COLO668 (cell line): Measurements from ENCODE around the gene CDKN1B.

Source experiments
- DNase-seq: peaks from one replicate; lab custom pipeline; 2025; ENCODE audit not compliant: unreplicated experiment; lab: John Stamatoyannopoulos, UW

The CDKN1B gene

DNA sequence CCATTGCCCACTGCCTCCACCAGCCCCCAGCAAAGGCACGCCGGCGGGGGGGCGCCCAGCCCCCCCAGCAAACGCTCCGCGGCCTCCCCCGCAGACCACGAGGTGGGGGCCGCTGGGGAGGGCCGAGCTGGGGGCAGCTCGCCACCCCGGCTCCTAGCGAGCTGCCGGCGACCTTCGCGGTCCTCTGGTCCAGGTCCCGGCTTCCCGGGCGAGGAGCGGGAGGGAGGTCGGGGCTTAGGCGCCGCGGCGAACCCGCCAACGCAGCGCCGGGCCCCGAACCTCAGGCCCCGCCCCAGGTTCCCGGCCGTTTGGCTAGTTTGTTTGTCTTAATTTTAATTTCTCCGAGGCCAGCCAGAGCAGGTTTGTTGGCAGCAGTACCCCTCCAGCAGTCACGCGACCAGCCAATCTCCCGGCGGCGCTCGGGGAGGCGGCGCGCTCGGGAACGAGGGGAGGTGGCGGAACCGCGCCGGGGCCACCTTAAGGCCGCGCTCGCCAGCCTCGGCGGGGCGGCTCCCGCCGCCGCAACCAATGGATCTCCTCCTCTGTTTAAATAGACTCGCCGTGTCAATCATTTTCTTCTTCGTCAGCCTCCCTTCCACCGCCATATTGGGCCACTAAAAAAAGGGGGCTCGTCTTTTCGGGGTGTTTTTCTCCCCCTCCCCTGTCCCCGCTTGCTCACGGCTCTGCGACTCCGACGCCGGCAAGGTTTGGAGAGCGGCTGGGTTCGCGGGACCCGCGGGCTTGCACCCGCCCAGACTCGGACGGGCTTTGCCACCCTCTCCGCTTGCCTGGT is at the start of gene CDKN1B:
CDKN1B (plus strand) TSS at position 576 of the 793 bp plus-strand sequence. CDS start 472 bp downstream, outside the sequence.
- DNase-seq: peak; percentile 95

DNA sequence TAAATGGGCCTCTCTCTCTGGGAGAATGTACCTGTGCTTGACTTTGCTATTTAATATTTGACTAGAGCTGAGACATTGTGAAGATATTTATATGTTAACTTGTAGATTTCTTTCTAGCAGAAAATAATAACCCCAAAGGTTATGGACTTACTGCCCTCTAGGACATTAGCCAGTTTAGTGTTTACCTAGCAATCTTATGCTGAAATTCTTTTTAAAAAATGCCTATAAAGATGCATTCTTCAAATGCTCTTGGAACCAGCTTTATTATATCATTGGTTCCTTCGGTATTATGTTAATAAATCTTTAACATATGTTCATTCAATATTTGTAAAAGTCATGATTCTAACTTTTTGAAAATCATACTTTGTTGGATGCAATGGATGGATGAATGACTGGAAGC is 49.2 kb upstream of the CDKN1B start:
- no peak for DNase-seq

DNA sequence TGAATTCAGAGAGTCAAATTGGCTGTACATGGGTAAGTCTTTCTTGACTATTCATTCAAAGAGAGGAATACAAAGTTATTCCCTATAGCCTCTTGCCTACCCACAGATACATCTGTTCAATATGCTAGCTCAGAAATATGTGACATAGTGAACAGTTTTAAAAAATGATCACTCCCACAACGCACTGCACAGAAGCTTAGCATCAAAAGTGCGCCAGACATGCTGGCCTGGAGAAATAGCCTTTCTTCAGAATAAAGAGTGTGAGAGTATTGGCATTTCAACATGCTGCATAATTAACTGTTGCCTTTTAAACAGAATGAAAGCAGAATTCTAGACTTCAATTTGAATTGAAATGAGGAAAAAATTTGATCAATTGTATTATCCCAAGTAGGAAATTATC is 48.1 kb upstream of the CDKN1B start:
- DNase-seq: no peak

DNA sequence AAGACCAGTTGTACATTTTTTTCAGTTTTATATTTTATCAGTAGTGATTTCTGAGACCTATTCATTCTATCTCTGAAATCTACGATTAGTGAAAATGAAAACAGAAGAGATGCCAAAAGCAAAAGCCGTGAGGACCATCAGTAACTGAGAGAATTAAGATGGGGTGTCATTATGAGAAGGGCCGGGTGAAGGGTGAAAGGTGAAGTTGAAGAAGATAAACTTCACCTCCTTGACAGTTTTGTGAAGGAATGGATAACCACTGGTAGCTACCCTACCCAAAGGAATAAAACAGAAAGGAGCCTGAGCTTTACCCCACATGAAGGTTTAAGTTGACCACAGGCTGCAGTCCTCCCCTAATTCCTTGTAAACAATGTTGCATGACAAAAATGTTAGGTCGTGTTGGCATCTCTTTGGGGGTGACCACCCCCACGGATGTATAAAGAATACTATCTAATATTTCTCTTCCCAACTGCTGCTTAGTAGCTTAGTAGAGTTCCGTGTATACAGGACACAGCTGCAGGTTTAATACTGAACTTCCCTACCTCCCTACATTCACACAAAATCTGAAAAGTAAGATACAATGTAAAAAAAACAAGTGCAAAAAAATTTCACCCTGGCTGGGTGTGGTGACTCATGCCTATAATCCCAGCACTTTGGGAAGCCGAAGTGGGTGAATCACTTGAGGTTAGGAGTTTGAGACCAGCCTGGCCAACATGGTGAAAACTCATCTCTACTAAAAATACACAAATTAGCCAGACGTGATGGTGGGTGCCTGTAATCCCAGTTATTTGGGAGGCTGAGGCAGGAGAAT is 45.1 kb upstream of the CDKN1B start:
- no peak for DNase-seq

DNA sequence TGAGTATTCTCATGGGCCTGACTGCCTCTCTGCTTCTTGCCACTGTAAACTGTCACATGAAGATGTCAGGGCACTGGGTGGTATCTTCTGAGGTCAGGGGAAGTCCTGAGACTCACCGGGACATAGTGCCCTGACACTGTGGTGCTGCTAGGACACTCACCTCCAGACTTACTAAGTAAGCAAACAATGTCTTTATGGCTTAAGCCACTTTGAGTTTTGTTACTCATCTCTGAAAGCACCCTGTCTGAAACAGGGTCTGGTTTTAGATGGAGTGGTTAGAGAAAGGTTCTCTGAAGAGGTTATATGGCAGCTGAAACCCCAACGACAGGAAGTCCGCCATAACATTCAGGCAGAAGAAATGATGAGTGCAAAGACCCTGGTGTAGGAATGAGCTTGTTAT is 43.9 kb upstream of the CDKN1B start:
- DNase-seq: no peak

DNA sequence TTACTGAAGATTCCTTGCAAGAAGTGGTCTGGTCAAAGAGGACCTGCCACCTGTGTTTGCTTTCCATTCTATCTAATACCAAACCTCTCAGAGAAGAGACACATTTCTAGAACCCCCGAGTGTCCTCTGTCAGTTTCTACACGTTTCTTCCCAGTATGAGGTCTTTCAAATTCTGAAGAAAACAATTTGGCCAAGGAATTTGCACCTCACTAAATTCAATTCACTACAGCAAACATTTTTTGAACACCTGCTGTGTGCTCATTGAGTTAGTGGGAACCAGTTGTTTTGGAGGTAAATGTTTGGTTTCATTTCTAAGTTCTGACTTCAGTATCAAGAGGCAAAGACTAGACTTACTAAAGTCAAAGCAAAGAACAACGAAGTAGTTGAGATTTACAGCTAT is 40.6 kb upstream of the CDKN1B start:
- no peak for DNase-seq

DNA sequence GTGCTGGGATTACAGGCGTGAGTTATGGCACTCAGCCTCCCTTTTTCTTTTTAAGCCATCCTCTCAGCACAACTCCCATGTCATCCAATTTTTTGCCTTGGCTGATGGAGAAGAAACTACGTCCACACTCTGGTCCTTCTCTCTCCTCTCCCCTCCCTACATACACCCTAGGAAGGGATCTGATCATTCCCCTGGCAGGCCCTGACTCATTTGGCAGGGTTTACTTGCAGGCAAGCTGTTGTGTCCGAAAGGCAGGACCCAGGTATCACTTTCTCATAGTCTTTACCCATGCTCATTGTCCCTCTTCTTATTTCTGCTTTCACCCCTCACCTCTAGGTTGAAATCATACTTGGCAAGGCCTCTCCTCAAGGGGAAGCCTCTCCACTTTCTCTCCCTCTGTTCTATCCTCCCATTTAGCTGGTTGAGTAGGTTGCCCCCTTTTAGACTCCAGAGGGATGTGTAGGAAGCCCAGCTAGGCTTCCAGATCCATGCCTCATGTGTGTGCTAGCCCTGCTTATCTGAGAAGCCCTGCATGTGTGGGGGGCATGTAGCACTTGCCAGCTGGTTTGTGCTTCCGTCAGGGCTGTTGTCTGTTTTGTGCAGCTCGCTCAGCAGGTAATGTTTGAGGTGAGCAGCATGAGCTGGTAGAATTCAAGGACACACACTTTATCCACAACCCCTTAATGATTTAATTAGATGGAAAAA is 36.0 kb upstream of the CDKN1B start:
- no peak for DNase-seq

DNA sequence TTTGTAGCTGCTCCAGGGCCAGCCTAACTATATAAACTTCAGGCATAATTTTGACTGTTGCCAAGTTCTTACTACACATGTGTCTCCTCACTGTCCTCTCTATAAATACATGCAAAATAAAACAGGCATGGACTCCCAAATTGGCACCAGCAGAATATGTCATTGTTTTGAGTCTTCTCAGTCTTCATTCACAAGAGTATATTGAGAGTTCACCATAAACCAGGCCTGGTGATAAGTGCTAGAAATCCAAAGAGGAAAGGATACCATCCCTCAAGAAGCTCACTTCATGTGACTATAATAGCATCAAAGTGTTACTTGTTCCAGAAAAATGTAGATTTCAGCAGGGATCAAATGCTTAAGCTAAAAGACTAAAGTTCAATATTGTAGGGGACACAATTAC is 34.9 kb upstream of the CDKN1B start:
- no peak for DNase-seq

DNA sequence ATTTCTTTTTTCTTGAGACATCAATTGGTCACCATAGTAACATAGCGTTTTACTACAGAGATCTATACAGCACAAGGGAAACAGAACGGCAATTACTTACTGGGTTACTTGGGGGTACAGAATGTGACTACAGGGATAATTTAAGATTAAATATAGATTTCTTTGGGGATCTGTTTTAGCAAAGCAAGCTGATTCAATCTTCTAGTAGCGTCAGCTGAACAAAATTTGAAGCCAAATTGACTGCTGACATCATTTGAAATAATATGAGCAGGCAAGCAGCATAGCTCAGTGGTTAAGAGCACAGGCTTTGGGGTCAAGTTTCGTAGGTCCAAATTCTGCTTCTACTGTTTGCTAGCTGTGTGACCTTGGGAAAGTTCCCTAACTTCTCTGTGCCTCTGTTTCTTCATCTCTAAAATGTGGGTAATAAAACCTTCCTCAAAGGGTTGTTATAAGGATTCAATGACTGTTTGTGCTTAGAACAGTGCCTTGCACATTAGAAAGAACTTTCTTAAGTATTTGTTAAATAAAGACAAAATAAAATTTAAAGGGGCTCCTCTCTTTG is 34.0 kb upstream of the CDKN1B start:
- DNase-seq: no peak

DNA sequence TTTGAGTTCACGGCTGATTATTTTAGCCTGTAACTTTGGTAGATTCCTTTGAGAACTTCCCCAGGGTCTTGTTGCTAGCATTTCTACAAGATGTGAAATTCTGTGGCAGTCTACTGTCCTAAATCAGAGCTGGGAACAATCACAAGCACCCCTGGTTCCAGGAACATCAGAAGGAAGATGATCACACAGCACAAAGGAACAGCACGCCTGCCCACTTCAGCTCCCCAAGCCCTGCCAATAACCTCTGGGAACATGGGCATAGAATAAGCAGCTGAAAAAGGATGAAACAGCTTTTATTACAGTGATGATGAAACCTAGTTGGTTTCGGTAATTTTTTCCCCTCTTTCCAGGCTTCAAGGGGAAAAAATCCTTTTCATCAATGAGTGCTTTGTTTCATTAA is 33.4 kb upstream of the CDKN1B start:
- DNase-seq: no peak

DNA sequence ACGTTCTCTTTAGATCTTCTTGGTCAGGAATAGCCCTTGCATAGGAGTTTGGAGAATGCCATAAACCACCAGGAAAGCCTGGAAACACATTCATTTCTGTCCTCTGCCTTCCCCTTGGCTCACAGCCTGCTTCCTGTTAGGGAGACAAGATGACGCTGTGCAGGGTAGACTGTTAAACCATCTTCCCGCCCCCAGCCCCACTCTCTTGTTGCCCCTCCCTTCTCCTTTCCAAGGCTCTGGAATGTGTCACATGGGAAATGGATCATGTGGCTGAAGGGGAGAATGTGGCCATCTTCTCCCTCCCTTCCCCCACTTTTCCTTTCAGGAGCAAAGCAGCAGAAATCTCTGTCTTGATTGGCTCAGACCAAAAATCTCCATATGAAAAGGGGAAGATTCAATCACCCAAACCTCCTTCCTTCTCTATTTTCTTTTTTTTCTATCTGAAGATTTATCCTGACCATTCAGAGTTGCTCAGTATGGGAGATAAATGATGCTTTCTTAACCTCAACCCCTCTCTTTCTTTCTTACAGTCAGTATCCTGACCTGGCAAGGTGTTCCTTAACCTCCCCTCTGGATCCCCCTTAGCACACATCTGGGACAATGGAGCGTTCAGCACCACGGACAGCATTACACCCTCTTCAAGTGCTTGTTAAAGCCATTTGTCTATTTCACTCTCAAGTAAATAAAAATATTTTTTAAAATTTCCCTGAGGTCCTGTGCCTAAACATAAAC is 32.6 kb upstream of the CDKN1B start:
- DNase-seq: no peak

DNA sequence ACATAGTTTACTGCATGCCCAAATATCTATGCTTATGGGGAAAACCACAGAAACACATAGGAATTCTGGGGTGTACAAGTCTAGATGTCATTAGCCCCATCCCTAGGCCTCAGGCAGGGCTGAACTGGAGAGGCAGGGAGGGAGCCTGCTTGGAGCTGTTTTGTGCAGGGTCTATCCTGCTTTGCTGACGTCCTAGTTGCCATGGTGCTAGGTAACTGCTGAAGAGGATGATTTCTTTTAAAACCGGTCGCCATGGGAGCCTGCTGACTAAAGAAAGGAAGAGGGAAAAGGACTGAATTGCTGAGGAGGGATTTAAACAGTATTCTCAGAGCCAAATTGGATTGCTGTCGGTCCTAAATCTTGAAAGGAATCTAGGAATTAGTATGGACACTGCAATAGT is 31.9 kb upstream of the CDKN1B start:
- DNase-seq: peak; percentile 4

DNA sequence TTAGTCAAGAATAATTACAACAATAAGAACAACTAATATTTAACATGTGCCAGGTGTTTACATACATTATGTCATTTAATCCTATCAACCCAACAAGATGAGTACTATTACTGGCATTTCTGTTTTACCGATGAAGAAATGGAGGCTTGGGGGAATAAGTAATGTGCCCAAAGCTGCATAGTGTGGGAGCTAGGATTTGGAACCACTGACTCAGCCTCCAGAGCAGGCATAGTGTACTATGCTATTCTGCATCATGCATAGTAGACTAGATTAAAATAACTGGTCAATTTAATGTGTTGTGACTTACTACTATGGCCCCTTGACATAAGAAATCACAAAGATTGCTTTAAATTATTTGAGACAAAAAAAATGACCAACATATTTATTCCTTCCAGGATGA is 30.7 kb upstream of the CDKN1B start:
- no peak for DNase-seq

DNA sequence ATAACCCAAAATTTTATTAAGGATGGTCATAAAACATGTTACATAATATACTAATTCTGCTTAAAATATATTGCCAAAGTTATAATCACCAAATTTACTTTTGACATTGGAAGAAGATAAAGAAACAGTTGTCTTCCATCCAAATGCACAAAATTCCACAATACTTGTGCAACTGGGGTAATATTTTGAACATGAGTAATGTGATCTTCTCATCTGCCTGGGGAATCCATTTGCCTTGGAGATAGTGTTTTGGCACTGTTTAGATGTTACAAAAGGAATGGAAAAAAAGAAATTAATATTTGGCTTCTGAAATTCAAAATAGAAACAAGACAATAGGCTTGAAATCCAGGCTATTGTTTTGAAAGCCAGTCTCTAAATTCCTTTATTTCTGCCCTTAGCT is 30.2 kb upstream of the CDKN1B start:
- no peak for DNase-seq

DNA sequence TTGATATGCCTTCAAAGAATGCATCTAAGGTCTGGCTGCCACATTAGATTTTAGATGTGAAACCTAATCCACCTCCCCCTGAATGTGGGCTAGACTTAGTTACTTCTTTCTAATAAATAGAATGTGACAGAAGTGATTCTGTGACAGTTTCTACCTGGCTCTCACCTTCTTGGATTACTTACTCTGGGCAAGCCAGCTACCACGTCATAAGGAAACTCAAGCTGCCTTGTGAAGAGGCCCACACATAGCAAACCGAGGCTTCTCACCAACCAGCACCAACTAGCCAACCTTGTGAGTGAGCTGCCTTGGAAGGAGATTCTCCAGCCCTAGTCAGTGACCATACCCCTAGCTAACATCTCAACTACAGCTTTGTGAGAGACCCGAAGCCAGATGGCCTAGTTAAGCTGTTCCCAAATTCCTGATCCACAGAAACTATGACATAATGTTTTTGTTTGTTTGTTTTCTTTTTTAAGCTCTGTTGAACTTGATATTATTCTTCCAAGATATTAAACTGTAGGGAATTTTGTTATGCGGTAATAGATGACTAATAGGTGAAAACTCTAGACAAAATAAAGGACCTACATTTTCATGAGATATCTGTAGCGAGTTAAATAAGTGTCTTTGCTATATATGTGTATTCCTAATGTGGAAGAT is 27.4 kb upstream of the CDKN1B start:
- DNase-seq: no peak

DNA sequence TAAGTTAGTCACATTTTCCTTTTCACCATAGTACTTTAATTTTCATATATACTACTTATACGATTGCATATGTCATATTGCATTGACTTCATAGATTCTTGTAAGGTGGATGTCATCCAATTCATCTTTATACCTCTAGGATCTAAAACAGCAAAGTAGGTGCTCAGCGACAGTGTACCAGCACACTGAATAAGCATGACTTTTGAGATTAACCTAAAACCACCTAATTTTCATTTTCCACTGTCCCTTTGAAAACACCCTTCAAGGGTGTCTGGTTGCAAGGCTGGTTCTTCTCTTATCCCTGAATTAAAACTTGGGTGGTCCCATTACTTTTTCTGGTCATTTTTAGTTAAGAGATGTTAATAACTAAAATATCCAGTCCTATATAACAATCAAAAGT is 25.6 kb upstream of the CDKN1B start:
- no peak for DNase-seq

DNA sequence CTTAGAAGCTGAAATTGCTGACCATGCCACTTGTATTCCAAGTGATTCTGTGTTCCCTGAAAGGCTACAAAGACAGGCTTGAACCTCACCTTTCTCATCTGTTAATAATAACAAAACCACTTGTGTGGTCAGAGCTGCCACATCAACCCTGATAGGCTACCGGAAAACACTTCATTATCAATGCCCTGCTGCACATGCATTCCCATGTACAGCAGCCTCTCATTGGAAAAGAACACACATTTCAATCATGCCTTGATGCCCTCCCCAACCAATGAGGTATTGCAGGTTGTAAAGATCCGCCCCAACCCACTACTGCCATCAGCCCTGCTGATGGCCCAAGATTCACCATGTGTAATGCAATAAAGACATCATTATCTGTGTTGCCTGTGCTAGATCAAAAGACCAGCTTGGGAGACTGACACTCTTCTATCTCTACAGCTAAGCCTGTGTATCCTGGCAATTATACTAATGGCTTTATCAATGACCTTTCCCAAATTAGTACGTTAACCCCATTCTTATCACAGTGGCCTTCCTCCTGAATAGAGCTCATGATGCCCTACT is 24.0 kb upstream of the CDKN1B start:
- DNase-seq: no peak

DNA sequence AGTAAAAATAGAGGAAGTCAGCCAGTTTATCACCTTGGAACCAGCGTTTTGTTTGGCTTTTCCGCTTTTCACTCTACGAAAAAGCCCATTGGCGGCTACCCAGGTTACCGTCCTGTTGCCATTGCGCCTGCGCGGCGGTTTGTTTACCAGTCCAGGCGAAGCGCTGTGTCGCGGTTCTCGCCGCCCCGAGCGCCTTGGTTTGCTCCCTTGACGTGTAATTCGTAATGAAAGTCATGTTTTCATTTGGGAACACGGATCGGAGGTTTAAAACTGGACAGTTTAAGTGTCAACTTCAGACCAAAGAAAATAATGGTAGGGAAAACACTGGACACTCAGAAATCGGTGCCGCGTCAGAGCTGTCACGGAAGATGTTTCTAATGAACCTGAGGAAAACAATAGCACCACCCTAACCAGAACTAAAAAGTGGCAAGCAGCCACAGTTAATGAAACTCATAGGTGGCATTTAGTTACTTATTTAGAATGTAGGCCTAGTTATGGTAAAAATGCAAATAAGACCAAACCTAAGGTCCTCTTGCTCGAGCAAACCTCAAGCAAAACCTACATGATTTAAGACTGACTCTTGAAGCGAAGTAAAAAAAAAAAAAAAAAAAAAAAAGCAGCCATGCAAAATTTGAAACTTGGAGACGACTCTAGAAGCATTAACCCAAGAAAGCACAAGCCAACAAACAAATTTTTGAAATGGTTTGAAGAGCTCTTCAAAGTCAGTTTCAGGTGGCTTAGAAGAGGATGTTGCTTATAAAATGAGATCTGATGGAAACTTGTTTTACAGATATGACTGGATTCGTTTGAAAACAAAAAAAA is 20.4 kb upstream of the CDKN1B start:
- peak; percentile 89 for DNase-seq

DNA sequence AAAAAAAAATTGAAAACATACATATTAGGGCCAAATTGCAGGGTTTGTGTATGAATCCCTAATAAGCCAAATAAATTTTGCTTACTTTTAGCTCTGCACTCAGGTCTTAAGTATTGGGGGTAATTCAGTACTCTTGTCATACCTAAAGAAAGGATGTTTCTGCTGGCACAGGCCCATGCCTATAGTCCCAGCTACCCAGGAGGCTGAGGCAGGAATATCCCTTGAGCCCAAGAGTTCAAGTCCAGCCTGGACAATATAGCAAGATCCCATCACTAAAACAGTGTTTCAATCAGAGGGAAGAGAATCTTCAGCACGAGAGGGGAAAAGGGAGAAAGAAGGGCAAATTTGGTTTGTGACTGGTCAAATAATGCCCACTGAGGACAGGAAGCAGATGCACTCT is 17.8 kb upstream of the CDKN1B start:
- DNase-seq: no peak
